ENCODE results near the gene PARD3.

The PARD3 gene

DNA sequence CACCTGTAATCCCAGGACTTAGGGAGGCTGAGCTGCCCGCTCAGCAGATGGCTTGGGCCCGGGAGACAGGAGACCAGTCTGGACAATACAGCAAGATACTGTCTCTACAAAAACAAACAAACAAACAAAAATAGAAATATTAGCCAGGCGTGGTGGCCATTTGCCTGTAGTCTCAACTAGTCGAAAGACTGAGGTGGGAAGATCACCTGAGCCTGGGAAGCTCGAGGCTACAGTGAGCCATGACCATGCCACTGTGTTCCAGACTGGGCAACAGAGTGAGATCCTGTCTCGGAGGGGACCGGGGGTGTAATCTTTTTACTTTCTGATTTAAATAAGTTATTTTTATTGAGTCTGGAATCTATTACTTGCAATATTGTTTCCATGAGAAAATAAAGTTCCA lies 274.6 kb downstream of the PARD3 start:
- DNase-seq (ENCODE audit: low read depth in 2 of 2) = no peak

DNA sequence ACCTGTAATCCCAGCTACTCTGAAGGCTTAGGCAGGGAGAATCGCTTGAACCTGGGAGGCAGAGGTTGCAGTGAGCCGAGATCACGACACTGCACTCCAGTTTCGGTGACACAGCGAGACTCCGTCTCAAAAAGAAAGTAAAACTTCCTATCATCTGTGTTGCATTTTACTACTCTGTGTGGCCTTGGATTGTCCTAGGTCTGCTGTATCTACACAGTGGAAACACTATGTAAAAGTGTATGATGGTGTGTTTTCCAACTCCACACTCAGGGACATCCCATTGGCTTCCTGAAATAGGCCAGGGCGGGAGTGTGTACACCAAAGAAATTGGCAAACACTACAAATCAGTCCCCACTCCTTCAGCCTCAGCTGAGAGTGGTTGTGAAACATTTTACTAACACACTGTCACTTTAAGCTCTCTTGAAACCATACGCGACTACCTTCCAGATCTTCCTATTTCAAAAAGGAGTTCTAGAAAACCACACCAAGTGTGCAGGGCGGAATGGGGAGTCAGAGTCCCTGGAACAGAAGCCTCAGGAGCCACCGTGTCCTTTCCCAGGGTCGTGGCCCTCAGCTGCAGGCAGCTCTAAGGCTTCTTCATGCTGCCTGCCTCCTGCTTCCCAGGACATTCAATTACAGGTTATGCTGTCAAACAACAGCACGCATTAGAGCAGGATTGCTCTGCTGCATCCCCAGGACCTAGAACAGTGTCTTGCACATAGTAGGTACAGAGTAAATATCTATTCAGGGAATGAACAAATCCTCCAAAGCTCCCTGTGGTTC lies 275.4 kb downstream of the PARD3 start:
- DNase-seq (ENCODE audit: low read depth in 2 of 2) = no peak

- DNase-seq (ENCODE audit: low read depth in 2 of 2) = no peak
Measured at GRCh38 chr10:34538281-34538829, 276.7 kb downstream of the PARD3 start.

- DNase-seq (ENCODE audit: low read depth in 2 of 2) = no peak
Measured at GRCh38 chr10:34537629-34538231, 277.4 kb downstream of the PARD3 start.

DNA sequence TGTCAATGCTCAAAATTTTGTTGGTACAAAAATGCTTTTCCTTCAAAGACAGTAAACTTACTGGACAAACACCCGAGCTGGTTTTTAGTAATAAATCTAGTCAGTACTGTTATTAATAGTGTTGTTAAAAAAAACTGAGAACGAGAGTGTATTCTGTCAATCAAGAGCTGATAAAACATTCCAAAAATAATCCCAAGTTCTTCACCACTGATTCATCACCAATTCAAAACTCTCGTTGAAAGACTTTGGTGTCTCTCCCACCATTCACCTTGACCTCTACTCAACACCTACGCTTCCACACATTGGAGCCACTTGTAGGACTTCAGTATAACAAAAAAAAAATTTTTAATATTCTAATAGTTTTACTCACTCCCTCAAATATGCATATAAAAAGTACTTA lies 279.2 kb downstream of the PARD3 start:
- no peak for DNase-seq (ENCODE audit: low read depth in 2 of 2)

DNA sequence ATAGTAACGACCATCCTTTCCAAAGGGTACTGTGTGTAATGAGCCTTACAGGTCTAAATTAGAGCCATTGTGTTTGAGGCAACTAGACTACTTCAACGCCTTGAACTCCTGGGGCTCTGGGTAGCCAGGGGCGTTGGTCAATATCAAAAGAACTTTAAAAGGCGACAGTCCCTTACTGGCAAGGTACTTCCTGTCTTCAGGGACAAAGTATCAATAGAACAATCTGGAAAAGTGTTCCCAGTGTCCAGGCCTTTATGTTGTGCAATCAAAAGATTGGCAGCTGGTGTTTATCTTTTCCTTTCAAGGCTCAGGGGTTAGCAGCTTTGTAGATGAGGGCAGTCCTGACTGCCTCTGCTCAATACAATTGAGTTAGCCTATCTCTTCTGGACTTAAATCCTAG lies 284.3 kb downstream of the PARD3 start:
- no peak for DNase-seq (ENCODE audit: low read depth in 2 of 2)

DNA sequence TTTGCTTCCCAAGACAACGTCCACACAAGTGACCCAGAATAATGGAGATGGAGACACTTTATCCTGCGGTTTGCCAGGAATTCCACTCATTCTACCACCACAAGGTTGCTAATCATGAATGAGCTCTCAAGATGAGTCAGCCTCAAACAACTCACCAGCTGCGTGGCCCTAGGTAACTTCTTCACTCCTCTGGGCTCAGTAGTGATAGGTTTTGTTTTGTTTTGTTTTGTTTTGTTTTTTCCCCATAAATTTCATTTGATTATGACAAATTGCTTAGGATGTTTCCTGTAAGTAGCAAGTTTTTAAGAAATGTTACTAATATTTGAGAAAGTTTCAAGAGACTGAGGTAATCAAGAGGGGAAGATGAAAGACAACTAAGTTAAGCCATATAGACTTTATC lies 286.8 kb downstream of the PARD3 start:
- DNase-seq (ENCODE audit: low read depth in 2 of 2) = no peak

DNA sequence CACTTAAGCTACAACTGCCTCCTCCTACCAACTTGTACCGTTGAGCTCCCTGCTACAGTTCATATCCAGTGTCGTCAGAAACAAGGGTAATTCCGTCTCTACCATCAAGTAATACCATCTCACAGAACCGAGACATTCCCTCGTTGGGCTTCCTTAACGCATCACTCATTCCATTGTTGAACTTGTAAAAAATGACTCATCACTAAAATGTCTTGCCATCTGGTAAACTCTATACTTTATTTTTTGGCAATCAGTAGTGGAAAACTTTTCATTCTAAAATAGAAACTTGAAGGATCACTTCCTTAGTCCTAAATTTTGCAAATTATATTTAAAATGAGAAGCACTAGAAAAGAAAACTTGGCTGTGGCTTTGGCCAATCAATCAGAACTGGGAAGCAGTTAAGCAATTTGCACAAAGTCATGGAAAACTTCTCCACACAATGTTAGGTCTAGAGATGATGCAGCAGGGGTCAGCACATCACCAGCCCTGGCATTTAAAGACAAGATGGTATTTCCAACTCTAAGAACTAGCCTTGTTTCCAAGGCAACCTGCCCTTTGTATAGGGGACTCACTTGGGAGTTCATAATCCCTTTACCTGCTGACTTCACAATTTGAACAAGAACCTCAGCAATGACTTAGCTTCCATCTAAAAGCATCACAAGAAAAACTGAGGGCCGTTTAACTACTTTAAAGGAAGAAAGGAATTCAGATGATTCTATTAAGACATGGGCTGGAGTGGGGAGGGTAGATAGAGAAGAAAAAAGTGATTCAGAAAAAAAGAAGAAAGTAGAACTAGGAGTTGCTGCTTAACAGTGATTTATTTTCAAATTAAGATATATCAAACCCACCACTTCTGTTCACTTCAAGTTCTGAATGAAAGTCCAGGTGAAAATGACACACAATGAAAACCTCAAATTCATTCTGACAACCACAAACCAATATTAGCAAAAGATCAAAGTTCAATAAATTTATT lies 288.1 kb downstream of the PARD3 start:
- DNase-seq (ENCODE audit: low read depth in 2 of 2) = no peak

DNA sequence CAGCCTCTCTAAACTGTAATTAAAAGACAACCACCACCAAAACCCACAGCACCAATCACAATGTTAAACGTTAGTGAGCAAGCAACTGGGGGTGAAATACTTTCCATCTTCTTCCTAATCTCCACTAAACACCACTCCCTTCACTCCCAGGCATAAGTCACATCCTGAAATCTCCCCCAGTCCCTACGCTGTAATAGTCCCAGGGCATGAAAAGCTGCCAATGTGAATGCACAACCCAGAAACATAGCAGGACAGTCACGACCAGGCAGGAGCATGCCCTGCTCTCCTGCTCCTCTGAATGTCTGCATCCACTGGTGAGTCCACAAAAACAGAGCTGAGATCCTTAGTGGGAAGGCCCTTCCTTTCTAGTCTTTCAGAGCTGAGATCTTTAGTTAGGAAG lies 288.9 kb downstream of the PARD3 start:
- no peak for DNase-seq (ENCODE audit: low read depth in 2 of 2)

- no peak for DNase-seq (ENCODE audit: low read depth in 2 of 2)
Measured at GRCh38 chr10:34524369-34525091, 290.6 kb downstream of the PARD3 start.

DNA sequence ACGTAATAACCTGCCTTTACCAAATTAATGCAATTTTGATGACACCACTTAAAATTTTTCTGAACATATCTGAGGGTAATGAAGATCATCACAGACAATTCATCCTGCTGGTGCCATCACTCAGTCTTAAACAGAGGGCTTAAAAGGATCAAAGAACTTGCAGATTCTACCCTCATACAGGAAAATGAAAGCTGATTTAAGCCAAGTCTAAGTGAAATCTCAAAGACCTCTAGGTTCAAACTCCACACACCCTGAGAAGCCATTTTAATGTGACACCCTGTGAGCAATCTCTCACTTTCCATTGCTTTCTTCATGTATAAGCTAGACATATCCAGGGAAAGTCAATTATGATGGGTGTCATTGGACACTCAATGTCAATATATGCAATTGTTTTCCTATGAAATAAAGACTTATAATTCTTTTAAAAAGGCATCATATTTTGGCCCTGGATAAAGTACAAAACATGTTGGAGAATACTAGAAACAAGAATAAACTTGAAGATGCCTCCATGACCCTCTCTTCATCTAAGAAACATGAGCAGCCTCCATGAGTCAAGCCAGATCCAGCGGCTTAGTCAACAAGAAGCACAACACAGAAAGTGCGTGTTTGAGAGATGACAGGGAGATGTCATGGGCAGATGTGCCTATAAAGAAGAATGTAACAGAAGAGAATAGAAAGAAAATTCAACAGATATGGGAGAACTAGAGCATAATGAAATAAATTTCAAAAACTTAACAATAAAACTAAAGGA lies 291.9 kb downstream of the PARD3 start:
- DNase-seq (ENCODE audit: low read depth in 2 of 2) = no peak

- DNase-seq (ENCODE audit: low read depth in 2 of 2) = no peak
Measured at GRCh38 chr10:34522546-34522945, 292.6 kb downstream of the PARD3 start.

GRCh38 chr10:34520510-34520909 lies 294.6 kb downstream of the PARD3 start:
- DNase-seq (ENCODE audit: low read depth in 2 of 2) = no peak

DNA sequence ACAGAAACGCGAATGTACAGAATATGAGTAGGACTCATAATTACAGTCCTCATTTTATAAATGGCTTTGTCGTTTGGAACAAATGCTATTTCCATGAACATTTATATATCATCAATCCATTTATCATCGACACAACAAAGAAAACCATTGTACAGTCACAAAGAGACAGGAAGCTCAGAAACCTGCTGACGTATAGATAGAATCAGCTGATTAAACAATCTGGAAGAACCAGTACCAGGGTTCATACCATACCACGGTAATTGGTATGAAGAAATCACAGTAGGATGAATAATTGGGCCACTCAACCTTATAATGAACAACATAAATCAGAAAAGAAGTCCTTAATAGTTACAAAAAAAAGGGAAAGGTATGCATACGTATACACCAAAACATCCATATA lies 295.0 kb downstream of the PARD3 start:
- no peak for DNase-seq (ENCODE audit: low read depth in 2 of 2)

DNA sequence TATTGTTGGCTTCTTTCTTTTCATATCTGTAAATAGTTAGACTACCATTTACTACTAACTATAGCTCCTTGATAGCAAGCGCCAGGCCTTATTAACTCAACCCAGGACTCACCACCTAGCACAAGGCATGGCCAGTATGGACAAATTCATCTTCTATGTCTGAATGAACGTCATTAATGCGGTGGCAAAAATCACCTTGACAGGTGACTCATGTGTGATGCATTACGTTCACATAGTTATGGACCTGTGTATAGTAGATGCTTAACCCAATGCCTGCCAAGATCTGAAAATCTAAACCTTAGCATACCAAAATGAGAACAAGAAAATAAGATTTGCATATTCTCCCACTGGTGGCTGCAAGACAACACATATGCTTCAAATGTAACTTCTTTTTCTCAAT lies 300.8 kb downstream of the PARD3 start:
- DNase-seq (ENCODE audit: low read depth in 2 of 2) = no peak

DNA sequence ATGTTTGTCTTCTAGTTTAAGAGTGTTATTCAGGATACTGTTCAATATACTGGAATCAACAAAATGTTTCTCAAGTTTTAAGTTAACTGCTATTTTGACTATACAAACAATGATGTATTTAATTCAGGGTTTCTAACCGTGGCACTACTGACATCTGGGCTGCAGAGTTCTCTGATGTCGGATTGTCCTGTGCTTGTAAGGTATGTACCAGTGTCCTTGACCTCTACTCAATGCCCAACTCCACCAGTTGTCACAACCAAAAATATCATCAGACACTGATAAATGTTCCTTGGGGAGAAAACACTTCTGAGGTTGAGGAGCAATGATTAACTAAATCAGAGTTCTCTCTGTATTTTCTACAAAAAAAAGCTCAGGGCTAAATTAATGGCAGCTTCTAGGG lies 301.5 kb downstream of the PARD3 start:
- DNase-seq (ENCODE audit: low read depth in 2 of 2) = no peak

- no peak for DNase-seq (ENCODE audit: low read depth in 2 of 2)
Measured at GRCh38 chr10:34507217-34507616, 307.9 kb downstream of the PARD3 start.

DNA sequence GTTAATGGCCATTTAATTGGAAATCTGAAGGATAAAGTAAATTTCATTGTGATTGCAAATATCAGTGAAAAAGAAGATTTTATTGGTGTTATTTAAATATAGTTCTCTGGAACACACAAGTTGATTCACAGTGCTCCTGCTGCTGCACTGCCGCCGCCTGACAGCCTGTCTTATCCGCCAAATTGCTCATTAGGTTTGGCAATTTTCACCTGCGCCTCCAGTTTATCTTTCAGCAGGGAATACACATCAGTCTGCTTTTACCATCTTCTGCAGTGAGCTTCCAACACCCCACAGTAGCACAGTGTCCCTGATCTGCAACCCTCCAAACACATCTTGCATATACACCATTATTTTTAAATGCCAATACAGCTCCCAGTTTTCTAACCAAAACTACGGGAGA lies 308.3 kb downstream of the PARD3 start:
- no peak for DNase-seq (ENCODE audit: low read depth in 2 of 2)

GRCh38 chr10:34505338-34505737 lies 309.8 kb downstream of the PARD3 start:
- no peak for DNase-seq (ENCODE audit: low read depth in 2 of 2)

GRCh38 chr10:34504534-34504933 lies 310.6 kb downstream of the PARD3 start:
- no peak for DNase-seq (ENCODE audit: low read depth in 2 of 2)

DNA sequence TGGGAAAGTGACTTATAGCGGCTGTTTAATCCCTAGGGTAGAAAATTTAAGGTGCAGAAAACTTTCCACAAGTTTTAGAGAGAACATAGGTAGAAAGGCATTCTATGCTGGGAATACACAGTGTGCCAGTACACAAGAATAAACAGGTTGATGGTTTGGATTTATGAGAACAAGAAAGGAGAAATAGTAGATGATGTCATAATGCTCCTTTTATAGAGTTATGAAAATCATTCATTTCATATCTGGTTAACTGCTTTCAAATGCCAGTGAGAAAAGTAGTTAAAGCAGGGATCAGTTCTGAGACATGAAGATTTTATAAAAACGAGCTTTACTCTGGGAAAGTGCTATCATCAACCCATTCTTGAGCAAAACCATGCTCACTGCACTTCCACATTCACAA lies 311.4 kb downstream of the PARD3 start:
- no peak for DNase-seq (ENCODE audit: low read depth in 2 of 2)
